OCI-M1 (cell line): ENCODE data around the gene WSB2.

Experiments used
- DNase-seq: peaks from one replicate; lab custom pipeline; 2025; lab: John Stamatoyannopoulos, UW

Gene WSB2

GRCh38 chr12:117986705-117987469 lies 74.1 kb downstream of the WSB2 start:
- DNase-seq: no peak

DNA sequence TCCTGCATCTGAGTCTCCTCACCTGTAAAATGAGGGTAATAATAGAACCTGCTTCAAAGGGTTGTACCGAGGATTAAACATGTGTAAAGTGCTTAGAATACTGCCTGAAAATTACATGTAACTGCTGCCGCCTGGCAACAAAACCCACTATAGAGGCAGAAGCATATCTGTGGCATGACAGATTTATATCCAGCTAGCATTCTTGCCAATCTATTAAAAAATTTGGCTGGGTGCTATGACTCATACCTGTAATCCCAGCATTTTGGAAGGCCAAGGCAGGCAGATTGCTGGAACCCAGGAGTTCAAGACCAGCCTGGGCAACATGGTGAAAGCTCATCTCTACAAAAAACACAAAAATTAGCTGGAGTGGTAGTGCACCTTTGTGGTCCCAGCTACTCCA lies 75.8 kb downstream of the WSB2 start:
- no peak for DNase-seq
